RWPE2 (cell line): ENCODE results near the gene CMKLR1.

Experiments used
- ATAC-seq: fragments of 200-7000 bp; cut with Tn5 transposase; 3 replicates; pipeline ENCODE4 v1.9.1; 2021; ENCODE audit warnings: low read depth
- DNase-seq: peaks from one replicate; pipeline ENCODE4 v3.0.0-alpha.2; 2020; ENCODE audit warnings: low spot score
- H3K27ac ChIP-seq: fragments of 450-650 bp; 2 replicates; pipeline ENCODE4 v1.5.1; 2017; ENCODE audit warnings: mild to moderate bottlenecking; ENCODE audit not compliant: poor library complexity, severe bottlenecking
- H3K27me3 ChIP-seq: fragments of 250-450 bp; sonication (Bioruptor Pico); 2 replicates; pipeline ENCODE4 v1.5.1; 2021; ENCODE audit warnings: mild to moderate bottlenecking, moderate library complexity; ENCODE audit not compliant: insufficient read depth, poor library complexity, severe bottlenecking
- H3K36me3 ChIP-seq: fragments of 250-450 bp; sonication (Bioruptor Pico); 2 replicates; pipeline ENCODE4 v1.5.1; 2020; ENCODE audit warnings: low read depth, mild to moderate bottlenecking, moderate library complexity
- H3K4me1 ChIP-seq: fragments of 250-450 bp; sonication (Bioruptor Pico); 2 replicates; pipeline ENCODE4 v1.5.1; 2021; ENCODE audit warnings: mild to moderate bottlenecking, moderate library complexity; ENCODE audit not compliant: insufficient read depth, poor library complexity, severe bottlenecking
- H3K4me3 ChIP-seq: fragments of 250-450 bp; sonication (Bioruptor Pico); 2 replicates; pipeline ENCODE4 v1.5.1; 2021; ENCODE audit warnings: mild to moderate bottlenecking, moderate library complexity; ENCODE audit not compliant: severe bottlenecking
- H3K9me3 ChIP-seq: fragments of 250-450 bp; sonication (Bioruptor Pico); 2 replicates; pipeline ENCODE4 v1.5.1; 2021; ENCODE audit warnings: mild to moderate bottlenecking, moderate library complexity; ENCODE audit not compliant: severe bottlenecking
- CTCF ChIP-seq: fragments of 450-650 bp; IDR thresholded peaks from one replicate; pipeline ENCODE4 v1.5.1; 2017; ENCODE audit warnings: mild to moderate bottlenecking, moderate library complexity; ENCODE audit not compliant: poor library complexity, severe bottlenecking

Gene CMKLR1

GRCh38 chr12:108305991-108306501 lies 33.1 kb downstream of the CMKLR1 start:
- Histone ChIP-seq H3K4me3 (no peak overlapping the region), H3K27ac (no peak overlapping the region), H3K4me1 (peaks cover 13% of the 10 kb centered on the region), H3K9me3 (no peaks in the 10 kb centered on the region), H3K27me3 (no peaks in the 10 kb centered on the region), H3K36me3 (no peaks in the 10 kb centered on the region)
- ATAC-seq = peak; percentile 59
- TF ChIP-seq CTCF = no peak
- no peak for DNase-seq

DNA sequence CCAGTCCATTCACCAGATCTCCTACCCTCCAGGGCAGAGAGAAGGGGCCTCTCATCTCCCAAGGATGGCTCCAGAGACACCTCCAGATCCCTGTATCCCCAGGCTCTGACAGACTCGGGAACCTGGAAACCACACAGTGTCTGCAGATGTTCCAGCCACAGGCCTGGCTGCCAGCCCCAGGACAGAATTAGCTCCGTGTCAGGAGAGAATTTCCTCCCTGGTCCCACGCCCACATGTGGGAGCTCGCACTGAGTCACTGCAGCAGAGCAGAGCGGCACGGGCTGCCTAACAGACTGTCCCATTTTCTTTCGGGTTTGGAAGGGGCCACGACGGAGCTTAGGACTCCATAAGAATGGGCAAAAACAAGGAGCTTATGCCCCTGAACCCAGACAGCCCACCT lies 33.6 kb downstream of the CMKLR1 start:
- ATAC-seq = peak; percentile 75
- Histone ChIP-seq H3K4me1 (peaks cover 13% of the 10 kb centered on the region), H3K27ac (no peak overlapping the region), H3K9me3 (no peaks in the 10 kb centered on the region), H3K27me3 (no peaks in the 10 kb centered on the region), H3K36me3 (no peaks in the 10 kb centered on the region), H3K4me3 (no peak overlapping the region)
- no peak for DNase-seq
- TF ChIP-seq CTCF = no peak

- Histone ChIP-seq H3K9me3 (no peaks in the 10 kb centered on the region), H3K4me1 (peaks cover 13% of the 10 kb centered on the region), H3K4me3 (no peak overlapping the region), H3K27ac (no peak overlapping the region), H3K36me3 (no peaks in the 10 kb centered on the region), H3K27me3 (no peaks in the 10 kb centered on the region)
- no peak for TF ChIP-seq CTCF
- no peak for ATAC-seq
- DNase-seq = no peak
Measured at GRCh38 chr12:108304633-108305032, 34.5 kb downstream of the CMKLR1 start.

DNA sequence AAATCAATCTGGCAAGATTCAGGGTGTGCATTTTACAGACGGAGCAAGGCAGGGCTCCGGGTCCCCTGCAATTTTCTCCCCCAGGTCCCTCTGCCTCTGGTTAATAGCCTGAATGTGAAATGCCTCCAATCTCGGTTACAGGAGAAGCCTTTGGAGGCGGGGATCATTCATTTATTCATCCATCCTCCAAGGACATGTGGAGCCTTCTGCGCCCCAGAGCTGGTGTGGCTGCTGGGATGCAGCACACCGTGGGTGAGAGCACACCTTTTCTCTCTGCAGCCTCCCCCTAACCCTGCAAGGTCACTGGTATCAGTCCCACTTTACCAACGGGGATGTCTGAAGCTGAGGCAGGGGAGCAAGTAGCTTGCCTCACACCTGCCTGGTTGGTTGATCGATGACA lies 35.4 kb downstream of the CMKLR1 start:
- Histone ChIP-seq H3K27me3 (no peaks in the 10 kb centered on the region), H3K27ac (no peak overlapping the region), H3K9me3 (no peaks in the 10 kb centered on the region), H3K36me3 (no peaks in the 10 kb centered on the region), H3K4me3 (no peak overlapping the region), H3K4me1 (peaks cover 13% of the 10 kb centered on the region)
- TF ChIP-seq CTCF = no peak
- no peak for ATAC-seq
- no peak for DNase-seq

- DNase-seq (no peak), ATAC-seq (peak; percentile 71)
- Histone ChIP-seq H3K9me3 (no peaks in the 10 kb centered on the region), H3K4me1 (peaks cover 13% of the 10 kb centered on the region), H3K27ac (no peak overlapping the region), H3K36me3 (no peaks in the 10 kb centered on the region), H3K4me3 (no peak overlapping the region), H3K27me3 (no peaks in the 10 kb centered on the region)
- TF ChIP-seq CTCF = peak; percentile 28
Measured at GRCh38 chr12:108302403-108303311, 36.5 kb downstream of the CMKLR1 start.
